SU-DHL-6 (cell line): ENCODE results near the gene RALGAPA1.

ENCODE experiments used
- H2AFZ ChIP-seq: fragments of 200-600 bp; sonication (generic); 2 replicates; pipeline ENCODE4 v1.6.1; 2014; ENCODE audit warnings: low read depth, mild to moderate bottlenecking, moderate library complexity, mixed read lengths, antibody characterized with exemption, low read length; ENCODE audit not compliant: severe bottlenecking
- H3F3A ChIP-seq: fragments of 200-600 bp; shearing (Covaris generic); 2 replicates; pipeline ENCODE4 v1.6.0; 2016; ENCODE audit warnings: antibody characterized with exemption, mild to moderate bottlenecking; ENCODE audit not compliant: insufficient read depth
- H3K27ac ChIP-seq: fragments of 200-600 bp; sonication (generic); 2 replicates; pipeline ENCODE4 v1.5.1; 2016; ENCODE audit warnings: low read depth, mild to moderate bottlenecking, low read length, moderate library complexity, mixed read lengths
- H3K27me3 ChIP-seq: fragments of 200-600 bp; sonication (generic), shearing (Covaris generic); 2 replicates; pipeline ENCODE4 v1.6.0; 2014; ENCODE audit warnings: mild to moderate bottlenecking, low read length
- H3K36me3 ChIP-seq: fragments of 200-600 bp; sonication (generic); 2 replicates; pipeline ENCODE4 v1.6.1; 2014; ENCODE audit warnings: mild to moderate bottlenecking, low read length, mixed read lengths
- H3K4me2 ChIP-seq: fragments of 300-600, 200-600 bp; shearing (Covaris generic), sonication (generic); 2 replicates; pipeline ENCODE4 v1.6.0; 2014; ENCODE audit warnings: low read length, low read depth, mild to moderate bottlenecking; ENCODE audit not compliant: poor library complexity, severe bottlenecking
- H3K4me3 ChIP-seq: fragments of 200-600 bp; sonication (generic); 2 replicates; pipeline ENCODE4 v1.5.1; 2014; ENCODE audit warnings: antibody characterized with exemption, low read length, mild to moderate bottlenecking, mixed read lengths; ENCODE audit not compliant: insufficient read depth, poor library complexity, severe bottlenecking
- H3K79me2 ChIP-seq: fragments of 200-600 bp; sonication (generic); 2 replicates; pipeline ENCODE4 v1.6.1; 2014; ENCODE audit warnings: mild to moderate bottlenecking, low read length, moderate library complexity; ENCODE audit not compliant: insufficient read depth
- H3K9ac ChIP-seq: fragments of 200-600 bp; sonication (generic); 2 replicates; pipeline ENCODE4 v1.7.0; 2014; ENCODE audit warnings: mild to moderate bottlenecking, low read length
- H3K9me2 ChIP-seq: fragments of 200-600 bp; sonication (generic); replicated peaks from 2 replicates; pipeline ENCODE4 v1.6.1; 2014; ENCODE audit warnings: low read length; ENCODE audit not compliant: insufficient read depth
- H3K9me3 ChIP-seq: fragments of 200-600 bp; sonication (generic); 2 replicates; pipeline ENCODE4 v1.6.1; 2014; ENCODE audit warnings: low read length, mixed read lengths; ENCODE audit not compliant: insufficient read depth
- H4K20me1 ChIP-seq: fragments of 200-600 bp; sonication (generic); 2 replicates; pipeline ENCODE4 v1.6.1; 2014; ENCODE audit warnings: low read depth, mild to moderate bottlenecking, antibody characterized with exemption, low read length, moderate library complexity, mixed read lengths
- CTCF ChIP-seq: fragments of 200-600 bp; sonication (generic); IDR thresholded peaks from one replicate; pipeline ENCODE4 v1.5.1; 2017; ENCODE audit warnings: antibody characterized with exemption, mild to moderate bottlenecking, low read length, moderate library complexity; ENCODE audit not compliant: insufficient read depth, poor library complexity, severe bottlenecking
- EZH2phosphoT487 ChIP-seq: fragments of 200-600 bp; sonication (generic), shearing (Covaris generic); conservative IDR thresholded peaks from 2 replicates; pipeline ENCODE4 v1.6.1; 2018; ENCODE audit warnings: mild to moderate bottlenecking, antibody characterized with exemption, low read length, moderate library complexity, mixed read lengths

RALGAPA1 gene

GRCh38 chr14:35760143-35760542 lies 49.0 kb downstream of the RALGAPA1 start:
- Histone ChIP-seq H2AFZ (no peak overlapping the region), H3K36me3 (0 out of 2 replicates have a peak, but pooled peaks cover 3% of the 10 kb centered on the region)

GRCh38 chr14:35758523-35759129 lies 50.5 kb downstream of the RALGAPA1 start:
- Histone ChIP-seq H3K4me2 (no peak overlapping the region), H3K79me2 (no peaks in the 10 kb centered on the region), H3K36me3 (peaks cover 6% of the 10 kb centered on the region; the same call in 1 of the 2 replicates), H3K9me2 (no peaks in the 10 kb centered on the region), H2AFZ (no peak overlapping the region), H3K27me3 (no peaks in the 10 kb centered on the region), H3F3A (no peaks in the 10 kb centered on the region), H3K4me3 (no peak overlapping the region), H3K27ac (no peak overlapping the region), H3K9ac (no peak overlapping the region), H3K9me3 (no peaks in the 10 kb centered on the region), H4K20me1 (no peaks in the 10 kb centered on the region)
- no peak for TF ChIP-seq CTCF
- no peak for TF ChIP-seq EZH2phosphoT487

More at GRCh38 chr14:35760143-35760542, 49.0 kb downstream of the RALGAPA1 start:
- no peak overlapping the region for H3K4me3 ChIP-seq
- TF ChIP-seq CTCF: no peak
- no peaks in the 10 kb centered on the region for H3F3A ChIP-seq
- no peak overlapping the region for H3K27ac ChIP-seq
- H3K79me2 ChIP-seq: no peaks in the 10 kb centered on the region
- no peaks in the 10 kb centered on the region for H3K9me3 ChIP-seq
- H3K27me3 ChIP-seq: no peaks in the 10 kb centered on the region
- H3K9me2 ChIP-seq: no peaks in the 10 kb centered on the region
- H3K9ac ChIP-seq: no peak overlapping the region
- no peaks in the 10 kb centered on the region for H4K20me1 ChIP-seq
- H3K4me2 ChIP-seq: no peak overlapping the region

- no peak for TF ChIP-seq CTCF
- TF ChIP-seq EZH2phosphoT487: no peak
- Histone ChIP-seq H3K79me2 (no peaks in the 10 kb centered on the region), H3F3A (no peaks in the 10 kb centered on the region), H3K4me2 (no peak overlapping the region), H3K4me3 (no peak overlapping the region), H3K27ac (no peak overlapping the region), H2AFZ (no peak overlapping the region), H3K9me3 (no peaks in the 10 kb centered on the region), H4K20me1 (no peaks in the 10 kb centered on the region), H3K9ac (no peak overlapping the region), H3K36me3 (peaks cover 6% of the 10 kb centered on the region; the same call in 1 of the 2 replicates), H3K27me3 (no peaks in the 10 kb centered on the region), H3K9me2 (no peaks in the 10 kb centered on the region)
These were observed 54.4 kb downstream of the RALGAPA1 start for GRCh38 chr14:35754671-35755070.
